Spleen (tissue), 13 donors: ENCODE results near the gene SIGLEC1. TPM values are rescaled to one million over a fixed set of nuclear protein-coding genes. Genes with fewer than 3 reads are reported as not detected.
A peak's percentile ranks its signal among the peaks of the same experiment; 100 is the strongest.

ENCODE experiments used
- DNase-seq: peaks from one replicate; pipeline ENCODE4 v3.0.0-alpha.2; 2020
- H3K27ac ChIP-seq, 8 donors: fragments of 200-600 bp; sonication (generic) in 7 of 8; 1 replicate in 4 of 8; 2 replicates in 4 of 8; pipeline versions ENCODE4 v1.5.0 to v1.8.0; 2016 to 2021; ENCODE audit warnings: inconsistent platforms in 4 of 8, mild to moderate bottlenecking in 4 of 8, moderate library complexity in 1 of 8
- H3K27me3 ChIP-seq, 7 donors: fragments of 200-600 bp; sonication (generic) in 6 of 7; replicated peaks in 1 of 7; 1 replicate in 4 of 7; 2 replicates in 3 of 7; pipeline versions ENCODE4 v1.5.0 to v1.8.0; 2016 to 2021; ENCODE audit warnings: inconsistent platforms in 3 of 7, mild to moderate bottlenecking in 1 of 7
- H3K36me3 ChIP-seq, 6 donors: fragments of 200-600 bp; sonication (generic) in 5 of 6; 1 replicate in 4 of 6; 2 replicates in 2 of 6; pipeline versions ENCODE4 v1.5.0 to v1.8.0; 2016 to 2021; ENCODE audit warnings: inconsistent platforms in 2 of 6
- H3K4me1 ChIP-seq, 6 donors: fragments of 200-600 bp; sonication (generic) in 5 of 6; 1 replicate in 3 of 6; 2 replicates in 3 of 6; pipeline versions ENCODE4 v1.5.0 to v1.8.0; 2016 to 2021; ENCODE audit warnings: inconsistent platforms in 3 of 6
- H3K4me3 ChIP-seq, 8 donors: fragments of 200-600 bp; sonication (generic) in 7 of 8; 1 replicate in 4 of 8; 2 replicates in 4 of 8; pipeline versions ENCODE4 v1.5.0 to v1.8.0; 2016 to 2021; ENCODE audit warnings: inconsistent platforms in 4 of 8, mild to moderate bottlenecking in 4 of 8, moderate library complexity in 2 of 8
- H3K9me3 ChIP-seq, 8 donors: fragments of 200-600 bp; sonication (generic) in 7 of 8; 1 replicate in 4 of 8; 2 replicates in 4 of 8; pipeline versions ENCODE4 v1.5.0 to v1.8.0; 2016 to 2021; ENCODE audit warnings: inconsistent platforms in 4 of 8
- CTCF ChIP-seq, 11 experiments: fragments of 200-600 bp in 7 of 11; fragments of 450-650 bp in 4 of 11; sonication (generic) in 4 of 11; IDR thresholded peaks in 8 of 11; conservative IDR thresholded peaks in 3 of 11; 1 replicate in 7 of 11; 2 replicates in 4 of 11; pipeline versions ENCODE4 v1.4.0 to v1.8.0; 2016 to 2021; ENCODE audit warnings: antibody characterized with exemption in 11 of 11, inconsistent platforms in 4 of 11, mild to moderate bottlenecking in 1 of 11
- POLR2A ChIP-seq, 3 donors: fragments of 450-650 bp; IDR thresholded peaks; one replicate each; pipeline ENCODE4 v1.5.1; 2017; ENCODE audit warnings: antibody characterized with exemption in 3 of 3, mild to moderate bottlenecking in 1 of 3
- POLR2AphosphoS5 ChIP-seq, 3 donors: sonication (generic); formaldehyde crosslinking; IDR thresholded peaks; one replicate each; pipeline ENCODE4 v1.5.1; 2017; ENCODE audit warnings: antibody characterized with exemption in 3 of 3
- WGBS, 5 donors: extraction: QIAGEN DNeasy Blood & Tissue Kit in 3 of 5; methylation state at CpG; one replicate each; pipeline versions ENCODE4 v1.1.5 to v1.1.7; 2013 to 2018; 5-methylcytosine and 5-hydroxymethylcytosine counted together
- intact Hi-C: fragments of 100-400 bp; cut with DNase I; formaldehyde crosslinking; loops from one replicate; pipeline ENCODE4 v1.15.0; 2023; ENCODE audit warnings: low total_unique reads
- long read RNA-seq, 2 donors: transcript quantifications; one replicate each; lab custom pipeline, GENCODE V29; 2026
- polyA plus RNA-seq, 3 donors: library from polyadenylated mRNA; stranded (reverse); fragments of 200-250 nt; gene quantifications; one replicate each; pipeline ENCODE4 v1.2.1, GENCODE V29; 2013
- total RNA-seq, 7 donors: library from RNA; depleted of rRNA in 3 of 7; stranded (reverse); fragments of >200 nt in 3 of 7; fragmentation: NEBNext Ultra II Directional in 4 of 7; extraction: Animal tissue kit (Norgen Biotek cat#: 25700) in 4 of 7; gene quantifications; one replicate each; pipeline versions ENCODE4 v1.1.0 to v1.2.1, GENCODE V29; 2016 to 2021
- donor health status: healthy with polysubstance abuse.
- donor health status: DM: no; HTN: no; CAD: no; lungs with moderate emphysema.
- donor health status: DM: no; HTN: no; CAD: no.
- donor health status: Bipolar disorder and iron deficiency.
- donor health status: healthy.
- donor health status: DM: no; HTN: no; CAD: no.
- donor health status: DM: yes; HTN: yes; CAD: no.

Gene SIGLEC1
- 10 to 100 TPM in 5 of 7 donors, 1 to 10 TPM in 2; 3.0 to 50.2 (median 21.9) TPM for total RNA-seq
- 10 to 100 TPM in 2 of 3 donors, 1 to 10 TPM in 1; 8.1 to 18.4 (median 11.0) TPM for polyA plus RNA-seq
- long read RNA-seq, donor 1, partial matches to known transcripts: 35 of 35 reads
- long read RNA-seq, donor 1, other reads (novel, unspliced or antisense): 0 of 35 reads
- long read RNA-seq, donor 2: 0 reads

GRCh38 chr20:3712279-3712873, at the start of gene SIGLEC1:
Gene SIGLEC1, minus strand, starts transcription at chr20:3712600. Its CDS starts 5,472 bp downstream, at chr20:3707128.
- H3K9me3 ChIP-seq: no peaks in the 10 kb centered on the region
- no peaks in the 10 kb centered on the region for H3K36me3 ChIP-seq
- H3K27me3 ChIP-seq: peaks cover 0 to 11% (median 0%) of the 10 kb centered on the region in 7 donors
- peaks cover 7 to 56% (median 39%) of the 10 kb centered on the region in 6 donors for H3K4me1 ChIP-seq
- H3K27ac ChIP-seq: peak within 1 kb of the TSS in 2 of 8 donors; percentile 61 to 67
- peak within 1 kb of the TSS in 4 of 8 donors; percentile 4 to 51 (median 27) for H3K4me3 ChIP-seq
- intact Hi-C loops: no loop called here
- peak; percentile 85 for DNase-seq
- 33 to 49% (median 43%) methylated on average over 10 to 15 of the region's 15 CpGs for WGBS, 5 donors
- TF ChIP-seq POLR2AphosphoS5 (IDR thresholded peaks at IDR 0.05) (peak; percentile 61 to 71 (median 69)), POLR2A (IDR thresholded peaks at IDR 0.05) (no peak)

DNA sequence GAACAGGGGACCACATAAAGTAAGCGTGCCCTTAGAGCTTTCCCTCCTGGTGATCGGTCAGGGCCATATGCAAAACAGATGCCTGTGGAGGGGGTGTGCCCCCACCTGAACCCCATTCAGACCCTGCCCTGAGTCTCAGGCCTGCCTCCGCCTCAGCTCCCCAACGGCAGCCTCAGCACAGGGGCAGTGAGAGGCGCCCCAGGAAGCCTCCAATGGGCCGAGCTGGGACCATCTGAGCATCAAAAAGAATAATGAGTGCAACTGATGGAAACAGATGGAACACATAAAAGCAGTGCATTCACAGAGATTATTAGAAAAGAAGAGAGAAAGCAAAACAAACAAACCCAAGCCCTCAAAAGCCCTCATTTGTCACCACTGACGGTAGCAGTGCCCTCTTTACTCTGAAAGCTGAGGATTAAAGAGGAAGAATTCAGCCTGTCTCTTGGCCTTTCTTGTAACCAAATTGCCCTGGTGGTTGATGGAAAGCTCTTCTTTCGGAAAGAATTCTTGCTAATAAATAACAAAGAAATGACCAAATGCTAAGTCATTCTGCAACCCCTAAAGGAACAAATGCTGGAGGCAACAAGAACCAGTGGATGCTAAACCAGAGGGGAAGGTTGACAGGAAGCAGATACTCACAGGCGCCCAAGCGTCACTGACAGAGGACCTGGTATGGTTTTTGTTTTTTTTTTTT, 48.4 kb upstream of the SIGLEC1 start:
- H3K36me3 ChIP-seq: peaks cover 0 to 65% (median 5%) of the 10 kb centered on the region in 6 donors
- no peak for DNase-seq
- no peak overlapping the region for H3K4me3 ChIP-seq
- H3K4me1 ChIP-seq: peaks cover 0 to 86% (median 28%) of the 10 kb centered on the region in 6 donors
- intact Hi-C loops: no loop called here
- TF ChIP-seq POLR2A (IDR thresholded peaks at IDR 0.05): no peak
- no peak for TF ChIP-seq POLR2AphosphoS5 (IDR thresholded peaks at IDR 0.05)
- no peak for TF ChIP-seq CTCF (IDR thresholded peaks at IDR 0.05 in 8 of 11, conservative IDR thresholded peaks at IDR 0.05 in 3 of 11)
- WGBS, 5 donors: 56 to 68% (median 63%) methylated on average over 10 of the region's 10 CpGs
- H3K27ac ChIP-seq: peak overlapping the region in 6 of 8 donors; percentile 36 to 73 (median 68)
- no peaks in the 10 kb centered on the region for H3K27me3 ChIP-seq
- no peaks in the 10 kb centered on the region for H3K9me3 ChIP-seq

DNA sequence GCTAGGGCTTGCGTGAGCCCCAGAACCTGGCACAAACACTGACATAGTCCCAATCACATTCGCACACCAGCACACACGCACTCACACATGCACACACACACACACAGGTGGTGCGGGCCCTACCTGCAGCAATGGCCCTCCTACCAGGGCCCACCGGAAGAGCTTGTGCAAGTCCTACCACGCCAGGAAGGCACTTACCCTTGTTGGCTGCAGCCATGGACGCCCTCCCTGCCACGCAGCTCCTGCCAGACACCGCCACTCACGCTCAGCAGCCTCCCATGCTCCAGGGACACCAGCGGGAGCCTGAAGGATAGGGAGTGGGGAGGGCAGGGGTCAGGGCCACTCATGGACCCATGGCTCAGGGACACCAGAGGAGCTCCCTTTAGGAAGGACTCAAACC, 47.5 kb upstream of the SIGLEC1 start:
- Histone ChIP-seq H3K9me3 (no peaks in the 10 kb centered on the region), H3K36me3 (peaks cover 0 to 75% (median 5%) of the 10 kb centered on the region in 6 donors), H3K4me1 (peaks cover 0 to 77% (median 20%) of the 10 kb centered on the region in 6 donors), H3K4me3 (no peak overlapping the region), H3K27me3 (no peaks in the 10 kb centered on the region), H3K27ac (peak overlapping the region in 6 of 8 donors; percentile 23 to 73 (median 68))
- DNase-seq: no peak
- intact Hi-C loops: no loop called here
- peak in 1 of 3 donors; percentile 29 for TF ChIP-seq POLR2AphosphoS5 (IDR thresholded peaks at IDR 0.05)
- no peak for TF ChIP-seq CTCF (IDR thresholded peaks at IDR 0.05 in 8 of 11, conservative IDR thresholded peaks at IDR 0.05 in 3 of 11)
- 69 to 91% (median 83%) methylated on average over 11 of the region's 11 CpGs; no CpG with 5 or more reads in 1 of the 5 donors for WGBS, 5 donors

DNA sequence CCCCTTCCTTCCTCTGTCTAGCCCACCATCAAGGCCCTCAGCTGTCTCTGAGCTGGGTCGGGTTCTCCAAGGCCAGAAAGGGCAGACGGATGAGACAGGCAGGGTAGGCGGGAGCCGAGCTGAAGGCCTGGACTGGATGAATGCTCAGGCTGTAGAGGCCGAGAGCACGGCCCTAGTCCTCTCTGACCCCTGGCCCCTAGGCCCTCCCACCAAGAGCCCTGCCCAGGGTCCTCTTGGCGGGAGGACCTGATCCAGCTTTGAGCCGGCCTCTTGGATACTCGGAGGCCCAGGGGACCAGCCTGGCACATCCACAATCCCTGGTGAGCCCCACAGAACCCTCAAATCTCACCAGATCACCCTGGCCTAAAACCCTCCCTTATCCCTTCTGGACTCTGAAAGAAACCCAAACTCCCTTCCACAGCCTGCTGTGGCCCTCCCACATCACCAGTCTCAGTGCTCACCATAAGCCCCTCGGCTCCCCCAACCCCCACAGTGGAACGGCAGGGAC, 47.0 kb upstream of the SIGLEC1 start:
- no peak overlapping the region for H3K4me3 ChIP-seq
- peaks cover 0 to 80% (median 5%) of the 10 kb centered on the region in 6 donors for H3K36me3 ChIP-seq
- H3K9me3 ChIP-seq: no peaks in the 10 kb centered on the region
- intact Hi-C loops: no loop called here
- H3K4me1 ChIP-seq: peaks cover 0 to 72% (median 17%) of the 10 kb centered on the region in 6 donors
- TF ChIP-seq POLR2AphosphoS5 (IDR thresholded peaks at IDR 0.05) (no peak), CTCF (IDR thresholded peaks at IDR 0.05 in 8 of 11, conservative IDR thresholded peaks at IDR 0.05 in 3 of 11) (no peak), POLR2A (IDR thresholded peaks at IDR 0.05) (no peak)
- peak overlapping the region in 7 of 8 donors; percentile 1 to 73 (median 67) for H3K27ac ChIP-seq
- H3K27me3 ChIP-seq: no peaks in the 10 kb centered on the region
- DNase-seq: no peak
- WGBS, 5 donors: 71 to 83% (median 78%) methylated on average over 5 to 11 of the region's 11 CpGs
